Stimulated activated CD4-positive, alpha-beta T cell treated with anti-CD3 and anti-CD28 coated beads, Interleukin-12 subunit alpha, Interleukin-12 subunit beta, amount 100 ng/mL, for 24 hours (primary cell): ENCODE data around the gene PPP1CC.
"Not testable (repeated sequence)": the region's sequence is repeated elsewhere in the genome, so short reads cannot be mapped to it uniquely, and the experiment has no call there.

Experiments used
- DNase-seq, 2 experiments: peaks; one replicate each; pipeline ENCODE4 v3.0.0-alpha.2; 2020; ENCODE audit warnings: low read depth in 2 of 2

PPP1CC gene

DNA sequence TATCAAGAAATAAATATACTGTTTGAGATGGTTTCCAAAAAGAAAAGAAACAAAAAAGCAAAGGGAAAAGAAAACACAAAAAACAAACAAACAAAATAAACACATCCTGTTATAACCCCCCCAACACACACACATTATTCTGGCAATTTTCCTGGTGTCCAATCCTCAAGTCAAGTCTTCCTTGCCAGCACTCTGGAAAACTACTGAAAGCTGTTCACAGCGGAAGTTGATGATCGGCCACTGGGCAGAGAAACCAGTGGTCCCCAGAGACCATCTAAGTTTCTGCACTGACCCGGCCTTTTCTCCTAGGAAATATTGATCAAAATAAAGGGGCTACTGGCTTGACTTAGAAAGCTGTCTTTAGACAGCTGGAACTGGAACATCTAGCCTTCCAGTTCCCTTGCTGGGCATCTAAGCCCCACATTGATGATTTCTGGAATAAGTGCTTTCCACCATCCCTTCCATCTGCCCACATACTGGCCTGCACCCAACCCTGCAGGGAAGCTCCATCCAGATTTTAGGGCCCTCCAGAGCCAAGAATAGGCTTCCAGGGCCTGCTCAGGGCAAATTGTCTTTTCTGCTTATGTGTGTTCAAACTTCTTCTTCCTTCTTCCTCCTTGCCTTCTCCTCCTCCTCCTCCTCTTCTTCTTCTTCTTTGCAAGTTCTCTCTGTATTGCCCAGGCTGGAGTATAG, 11.6 kb upstream of the PPP1CC start:
- DNase-seq = no peak

DNA sequence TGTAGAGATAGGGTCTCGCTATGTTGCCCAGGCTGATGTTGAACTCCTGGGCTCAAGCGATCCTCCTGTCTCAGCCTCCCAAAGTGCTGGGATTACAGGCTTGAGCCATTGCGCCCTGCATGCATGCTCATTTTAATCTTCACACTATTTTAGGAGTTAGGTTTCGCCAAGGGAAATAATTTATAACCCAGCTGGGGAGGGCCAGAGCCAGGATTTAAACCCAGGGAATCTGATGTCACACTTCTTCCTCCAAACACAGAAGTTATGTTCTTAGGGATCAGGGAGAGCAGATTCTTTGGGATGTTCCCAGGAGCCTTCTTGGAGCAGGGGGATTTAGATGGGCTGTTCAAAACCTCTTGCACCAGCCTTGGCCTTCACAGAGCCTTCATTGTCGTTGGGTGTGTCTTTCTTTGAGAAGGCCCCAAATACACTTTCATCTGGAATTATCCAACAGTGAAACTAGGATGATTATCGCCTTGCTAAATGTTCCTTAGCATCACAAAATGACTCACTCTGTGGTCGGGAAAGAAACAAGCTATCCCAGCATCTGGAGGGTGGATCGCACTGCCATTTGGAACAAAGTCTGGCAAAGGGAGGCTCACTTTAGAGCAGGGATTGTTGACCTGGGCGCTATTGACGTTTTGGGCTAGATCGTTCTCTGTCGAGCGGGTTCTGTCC, 8.2 kb upstream of the PPP1CC start:
- DNase-seq = no peak

DNA sequence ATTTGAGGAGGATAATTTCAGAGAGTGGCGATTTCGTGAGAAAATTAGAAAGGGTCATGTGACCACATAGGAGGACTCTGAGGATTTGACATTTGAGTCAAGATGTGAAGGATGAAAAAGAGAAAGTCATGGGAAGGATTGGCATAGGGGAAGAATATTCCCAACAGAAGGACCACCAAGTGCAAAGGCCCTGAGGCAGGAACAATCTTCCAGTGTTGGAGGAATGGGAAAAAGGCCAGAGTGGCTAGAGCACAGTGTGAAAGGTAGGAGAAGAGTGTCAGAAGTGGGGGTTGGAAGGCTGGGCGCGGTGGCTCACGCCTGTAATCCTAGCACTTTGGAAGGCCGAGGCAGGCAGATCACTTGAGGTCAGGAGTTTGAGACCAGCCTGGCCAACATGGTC, 3.9 kb upstream of the PPP1CC start:
- DNase-seq = no peak

DNA sequence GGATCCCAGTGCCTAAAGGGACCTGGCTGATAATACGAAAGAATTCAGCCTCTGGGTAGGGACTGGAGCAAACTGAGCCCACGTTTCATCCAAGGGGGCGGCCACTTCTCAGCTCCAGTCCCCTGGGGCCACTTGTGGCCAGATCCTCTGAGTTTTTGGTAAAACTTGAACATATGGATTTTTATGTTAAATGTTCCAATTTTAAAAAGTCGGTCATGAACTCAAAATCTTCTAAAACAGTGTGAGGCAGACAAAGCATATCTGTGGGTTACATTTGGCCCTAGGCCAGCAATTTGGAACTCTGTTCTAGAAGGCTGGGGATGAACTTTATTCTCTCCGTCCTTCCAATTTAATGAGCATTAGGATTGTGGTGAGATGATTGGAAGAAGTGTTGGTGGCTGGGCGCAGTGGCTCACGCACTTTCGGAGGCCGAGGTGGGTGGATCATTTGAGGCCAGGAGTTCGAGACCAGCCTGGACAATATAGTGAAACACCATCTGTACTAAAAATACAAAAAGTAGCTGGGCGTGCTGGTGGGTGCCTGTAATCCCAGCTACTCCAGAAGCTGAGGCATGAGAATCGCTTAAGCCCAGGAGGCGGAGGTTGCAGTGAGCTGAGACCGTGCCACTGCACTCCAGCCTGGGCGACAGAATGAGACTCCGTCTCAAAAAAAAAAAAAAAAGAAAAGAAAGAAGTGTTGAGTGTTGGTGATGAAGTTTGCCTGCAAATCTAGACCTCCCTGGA, 3.0 kb upstream of the PPP1CC start:
- DNase-seq = no peak

DNA sequence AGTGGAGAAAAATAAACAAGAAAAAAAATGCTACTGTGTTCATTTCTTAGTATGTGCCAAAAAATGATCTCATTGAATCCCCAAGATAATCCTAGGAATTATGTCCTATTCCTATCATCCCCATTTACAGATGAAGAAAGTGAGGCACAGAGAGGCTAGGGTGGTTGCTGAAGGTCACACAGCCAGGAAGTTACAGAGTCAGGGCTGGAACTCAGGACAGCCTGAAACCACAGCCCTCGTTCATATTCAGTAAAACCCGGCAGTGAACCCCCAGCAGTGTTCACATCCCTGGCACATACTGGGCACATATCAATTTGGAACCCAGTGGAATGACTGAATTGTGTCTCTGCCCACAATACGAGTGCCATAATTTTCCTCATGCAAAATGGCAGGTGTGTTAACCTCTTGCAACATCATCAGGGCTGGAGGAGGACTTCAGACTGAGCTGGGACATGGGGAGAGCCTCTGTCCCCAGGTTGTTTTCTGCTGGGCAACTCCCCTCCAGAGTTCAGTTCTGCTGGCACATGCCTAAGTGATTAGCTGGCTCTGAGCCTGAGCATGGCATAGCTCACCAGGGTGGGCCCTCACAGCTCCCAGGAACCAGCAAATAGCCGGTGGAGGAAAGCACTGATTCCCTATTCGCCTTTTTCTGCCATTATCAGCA, 2.0 kb upstream of the PPP1CC start:
- DNase-seq = no peak

DNA sequence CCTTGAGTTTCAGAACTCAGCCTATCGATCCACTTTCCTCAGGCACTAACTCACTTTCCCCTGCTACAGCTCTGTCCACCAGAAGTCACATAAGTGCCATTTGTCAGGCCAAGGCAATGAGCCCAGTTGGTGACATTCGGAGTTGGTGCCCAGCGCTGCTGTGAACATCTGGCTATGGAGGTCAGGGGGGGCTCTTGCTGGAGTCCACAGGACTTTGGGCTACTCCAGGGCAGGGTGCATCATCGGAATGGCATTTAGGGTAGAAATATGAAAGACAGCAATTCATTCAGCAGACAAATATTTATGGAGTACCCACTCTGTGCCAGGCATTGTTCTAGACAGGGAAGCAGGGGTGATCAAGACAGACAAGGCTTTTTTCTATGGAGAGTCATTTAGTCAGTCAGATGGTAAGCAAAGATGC, 1.5 kb upstream of the PPP1CC start:
- DNase-seq = no peak

DNA sequence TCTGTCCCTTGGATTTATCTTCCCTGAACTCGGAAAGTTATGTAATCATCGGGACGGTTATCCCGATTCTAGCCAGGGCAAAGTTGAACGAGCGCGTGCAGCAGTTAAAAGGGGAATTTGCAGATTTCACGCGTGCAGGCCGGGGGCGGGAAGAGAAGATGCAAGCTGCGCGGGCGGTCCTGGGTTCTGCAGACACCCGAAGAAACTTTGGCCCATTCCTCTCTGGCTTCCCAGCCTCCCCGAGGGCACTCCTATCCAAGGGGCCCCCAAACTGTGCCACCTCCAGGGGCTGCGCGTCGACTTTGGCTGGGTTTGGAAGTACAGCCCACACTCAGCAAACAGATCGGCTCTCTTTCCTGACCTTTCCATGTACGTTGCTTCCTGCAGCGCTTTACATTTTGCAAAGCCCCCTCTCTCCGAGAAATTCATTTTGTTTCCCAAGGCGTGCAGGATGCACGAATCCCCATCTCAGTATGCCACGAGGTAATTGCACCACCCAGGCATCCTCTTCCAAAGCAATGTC, 941 bp upstream of the PPP1CC start:
- no peak for DNase-seq

DNA sequence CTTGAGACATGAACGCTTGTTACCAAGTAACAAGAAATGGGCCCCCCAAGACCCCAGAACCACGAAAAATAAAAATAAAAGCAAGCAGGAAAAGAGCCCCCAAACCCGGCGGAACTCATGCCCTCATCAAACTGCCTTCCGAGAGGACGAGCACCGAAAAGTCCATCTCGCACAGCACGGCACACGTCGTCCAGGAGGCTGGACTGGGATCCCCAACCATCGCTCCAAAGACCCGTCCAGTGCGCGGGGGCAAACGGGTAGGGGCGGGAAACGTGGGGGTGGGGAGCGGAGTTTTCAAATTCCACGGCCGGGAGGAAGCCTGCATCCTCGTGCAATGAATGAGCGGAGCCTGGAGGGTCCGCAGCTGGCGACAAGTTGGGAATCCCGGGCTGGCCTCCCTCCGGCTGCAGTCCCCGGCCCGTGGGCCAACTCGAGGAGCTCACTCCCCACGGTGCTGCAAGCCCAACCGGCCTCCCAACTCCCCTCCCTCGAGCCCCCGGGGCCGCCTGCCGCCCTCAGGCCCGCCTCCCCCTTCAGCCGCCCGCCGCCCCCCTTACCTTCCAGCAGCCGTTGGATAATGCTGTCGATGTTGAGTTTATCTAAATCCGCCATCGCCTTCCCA, 484 bp downstream of the PPP1CC start:
- no peak for DNase-seq

DNA sequence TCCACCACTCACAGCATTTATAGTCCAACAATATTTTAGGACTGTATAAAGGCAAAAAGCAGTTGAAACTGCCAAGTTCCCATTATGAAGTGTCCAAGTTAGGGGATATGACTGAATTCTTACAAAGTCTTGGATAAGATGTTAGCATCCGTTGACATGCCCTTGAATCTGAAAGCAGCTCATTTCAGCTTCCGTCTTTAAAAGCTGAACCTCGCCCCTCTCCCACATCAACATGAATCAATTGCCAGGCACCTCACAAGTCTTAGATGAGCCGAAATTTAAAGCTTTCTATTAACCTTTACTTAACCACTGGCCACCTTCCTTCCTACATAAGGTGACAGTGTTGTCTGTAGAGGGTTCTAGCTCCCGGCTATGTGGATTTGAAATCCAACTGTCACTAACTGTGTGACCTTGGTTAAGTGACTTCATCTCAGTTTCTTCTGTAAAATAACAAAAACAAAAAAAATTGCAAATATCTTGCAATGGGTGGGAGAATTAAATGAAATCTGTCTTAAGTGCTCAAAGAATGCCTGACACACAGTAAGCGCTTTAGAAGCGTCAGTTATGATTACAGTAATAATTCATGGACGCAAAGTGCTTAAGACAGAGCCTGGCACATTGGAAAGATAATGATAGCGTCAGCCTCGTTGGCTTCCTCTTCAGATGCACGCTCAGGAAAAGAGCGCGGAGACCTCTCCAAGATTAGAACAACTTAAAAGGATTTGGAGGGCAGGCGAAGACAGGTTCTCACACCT, 1.2 kb downstream of the PPP1CC start:
- DNase-seq = no peak

DNA sequence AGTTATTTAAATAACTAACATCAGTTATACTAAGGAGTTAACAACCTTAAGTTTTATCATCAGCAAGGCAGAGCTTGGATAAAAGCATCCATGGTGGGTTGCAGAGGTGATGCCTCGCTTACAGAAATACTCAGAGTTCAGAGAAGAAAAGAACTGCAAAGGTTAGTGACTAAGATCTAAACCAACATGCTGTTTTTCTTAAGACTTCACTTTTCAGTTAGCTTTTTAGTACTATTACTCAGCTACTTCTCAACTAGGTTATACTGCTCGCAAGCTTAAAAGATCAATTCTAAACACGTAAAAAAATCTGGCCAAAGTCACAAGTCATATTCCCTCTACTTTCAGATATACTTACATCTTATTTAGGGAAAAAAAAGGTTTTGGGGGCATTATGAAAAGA, 2.8 kb downstream of the PPP1CC start:
- no peak for DNase-seq

DNA sequence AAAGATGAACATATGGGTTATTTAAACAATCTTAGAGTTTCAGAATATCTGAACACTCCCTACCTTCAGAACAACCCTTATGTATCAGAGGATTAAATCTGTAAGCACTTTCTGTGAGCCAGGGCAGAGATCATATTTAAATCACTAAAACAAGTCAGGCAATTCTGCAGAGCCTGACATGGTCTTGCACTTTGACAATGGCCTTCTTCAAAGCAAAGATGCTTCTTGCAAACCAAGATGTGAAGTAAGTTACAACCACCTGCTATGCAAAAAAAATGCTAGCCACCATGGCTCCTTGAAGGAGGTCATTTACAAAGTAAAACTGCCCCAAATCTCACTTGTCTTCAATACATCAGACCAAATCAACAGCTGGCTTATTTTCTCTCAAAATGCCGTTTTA, 3.2 kb downstream of the PPP1CC start:
- no peak for DNase-seq

DNA sequence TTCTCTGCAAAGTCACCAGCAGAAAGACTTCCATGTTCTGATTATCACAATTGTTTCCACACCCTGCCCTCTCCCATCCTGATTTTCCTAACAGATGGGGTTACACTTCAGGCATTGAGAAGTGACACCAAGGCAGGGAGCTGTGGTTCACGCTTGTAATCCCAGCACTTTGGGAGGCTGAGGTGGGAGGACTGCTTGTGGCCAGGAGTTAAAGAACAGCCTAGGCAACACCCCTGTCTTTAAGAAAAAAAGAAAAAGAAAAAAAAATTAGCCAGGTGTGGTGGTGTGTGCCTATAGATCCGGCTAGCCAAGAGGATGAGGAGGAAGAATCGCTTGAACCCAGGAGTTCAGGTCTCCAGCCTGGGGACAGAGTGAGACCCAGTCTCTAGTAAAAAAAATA, 5.2 kb downstream of the PPP1CC start:
- no peak for DNase-seq

DNA sequence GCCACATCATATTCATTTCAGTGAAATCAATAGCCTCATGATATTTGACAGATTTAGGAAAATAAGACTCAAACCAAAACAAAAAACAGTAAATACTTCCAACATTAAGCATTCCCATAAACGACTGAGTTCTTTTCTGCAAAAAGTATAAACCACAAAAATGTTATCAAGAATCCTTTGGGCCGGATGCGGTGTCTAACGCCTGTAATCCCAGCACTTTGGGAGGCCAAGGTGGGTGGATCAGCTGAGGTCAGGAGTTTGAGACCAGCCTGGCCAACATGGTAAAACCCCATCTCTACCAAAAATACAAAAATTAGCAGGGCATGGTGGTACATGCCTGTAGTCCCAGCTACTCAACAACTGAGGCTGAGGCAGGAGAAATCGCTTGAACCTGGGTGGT, 5.7 kb downstream of the PPP1CC start:
- not testable (repeated sequence) for DNase-seq

DNA sequence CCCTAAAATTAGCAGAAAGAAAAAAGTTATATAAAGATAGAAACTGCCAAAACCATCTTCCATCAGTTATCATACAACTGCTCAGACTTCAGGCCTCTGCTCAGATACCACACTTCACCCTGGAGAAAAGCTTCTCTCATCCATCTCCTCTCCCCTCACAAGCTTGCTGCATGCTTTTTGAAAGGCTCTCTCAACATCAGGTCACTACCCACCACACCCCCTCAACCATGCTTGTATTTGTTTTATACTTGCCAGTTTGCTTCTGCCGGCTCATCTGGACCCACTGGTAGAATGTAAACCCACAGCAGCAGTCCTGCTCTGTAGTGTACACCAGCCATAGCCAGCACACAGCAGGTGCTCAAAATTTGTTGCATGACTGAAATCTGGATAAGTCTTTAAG, 8.8 kb downstream of the PPP1CC start:
- DNase-seq = no peak

DNA sequence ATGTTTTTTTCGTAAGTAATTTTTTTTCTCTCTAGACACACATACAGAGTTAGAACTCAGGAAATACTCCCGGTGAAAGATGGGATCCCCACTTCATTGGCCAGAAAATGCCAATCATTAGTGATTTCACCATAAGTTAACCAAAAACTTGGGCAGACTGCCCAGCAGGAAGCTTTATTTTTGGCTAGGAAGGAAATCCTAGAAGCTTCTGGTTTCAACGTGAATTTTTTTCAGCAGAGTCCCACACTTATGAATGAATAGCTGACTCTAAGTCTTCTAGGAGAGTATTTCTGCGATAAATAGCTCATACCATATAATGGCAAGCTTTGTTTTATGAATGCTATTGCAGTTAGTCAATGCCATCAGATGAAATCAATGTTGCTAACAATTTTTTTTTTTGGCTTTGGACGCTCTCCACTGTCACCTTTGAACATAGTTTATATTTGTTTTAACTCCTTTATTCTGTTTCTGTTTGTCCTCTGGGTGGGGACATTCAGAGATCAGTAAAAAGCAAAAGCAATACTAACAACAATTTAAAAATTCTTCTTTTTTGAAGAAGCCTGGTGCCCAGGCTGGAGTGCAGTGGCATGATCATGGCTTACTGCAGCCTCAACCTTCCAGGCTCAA, 9.5 kb downstream of the PPP1CC start:
- no peak for DNase-seq

DNA sequence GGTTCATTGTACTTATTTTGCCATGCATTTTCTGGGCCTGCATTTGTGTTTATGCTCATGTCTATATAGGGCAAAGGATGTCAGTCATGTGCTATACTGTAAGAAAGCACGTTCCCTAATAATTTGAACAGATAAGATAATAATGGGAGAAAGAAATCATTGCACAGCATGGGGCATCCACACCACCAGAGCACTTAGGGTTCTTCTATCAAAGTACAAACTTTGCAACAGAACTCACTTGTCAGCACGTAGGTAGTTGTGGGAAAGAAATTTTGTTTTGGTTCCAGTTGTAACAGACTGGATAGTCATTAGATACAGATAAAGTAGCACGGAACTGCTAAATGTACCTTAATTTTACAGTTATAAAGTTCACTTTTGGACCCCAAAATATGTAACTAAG, 10.1 kb downstream of the PPP1CC start:
- DNase-seq = no peak

DNA sequence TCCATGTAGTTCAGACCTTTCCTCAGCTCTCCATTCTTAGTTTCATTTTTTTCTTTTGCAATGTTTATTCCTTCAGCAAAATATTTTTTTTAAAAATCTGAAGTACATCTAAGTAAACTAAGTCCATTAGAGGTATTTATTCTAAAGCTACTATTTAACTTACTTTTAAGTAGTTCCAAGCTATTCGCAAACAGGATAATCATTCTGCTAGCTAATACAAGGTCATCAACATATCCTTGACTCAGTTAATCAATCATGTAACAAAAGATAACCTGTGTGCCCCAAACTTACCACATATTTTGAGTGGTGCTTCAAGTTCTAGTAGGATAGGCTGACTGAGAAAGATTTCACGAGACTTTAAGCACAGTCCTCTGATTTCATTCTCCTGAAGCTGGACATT, 11.2 kb downstream of the PPP1CC start:
- DNase-seq = no peak

DNA sequence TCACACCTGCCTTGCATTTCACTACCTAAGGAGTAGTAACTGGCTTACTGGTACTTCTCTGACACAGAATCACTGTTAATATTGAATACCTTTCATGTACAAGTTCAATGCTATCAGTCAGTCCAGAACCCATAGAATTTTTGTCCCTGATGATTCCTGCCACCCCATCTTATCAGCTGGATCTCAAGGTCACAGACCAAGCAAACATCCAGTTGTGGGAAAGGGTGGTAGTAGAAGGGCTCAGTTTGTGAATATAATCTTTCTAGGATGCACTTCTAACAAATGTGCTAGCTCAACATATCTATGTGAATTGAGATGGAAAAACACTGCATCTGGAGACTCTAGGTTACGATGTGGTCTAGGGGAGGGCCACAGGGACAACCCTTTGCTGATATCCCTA, 14.1 kb downstream of the PPP1CC start:
- DNase-seq = no peak

DNA sequence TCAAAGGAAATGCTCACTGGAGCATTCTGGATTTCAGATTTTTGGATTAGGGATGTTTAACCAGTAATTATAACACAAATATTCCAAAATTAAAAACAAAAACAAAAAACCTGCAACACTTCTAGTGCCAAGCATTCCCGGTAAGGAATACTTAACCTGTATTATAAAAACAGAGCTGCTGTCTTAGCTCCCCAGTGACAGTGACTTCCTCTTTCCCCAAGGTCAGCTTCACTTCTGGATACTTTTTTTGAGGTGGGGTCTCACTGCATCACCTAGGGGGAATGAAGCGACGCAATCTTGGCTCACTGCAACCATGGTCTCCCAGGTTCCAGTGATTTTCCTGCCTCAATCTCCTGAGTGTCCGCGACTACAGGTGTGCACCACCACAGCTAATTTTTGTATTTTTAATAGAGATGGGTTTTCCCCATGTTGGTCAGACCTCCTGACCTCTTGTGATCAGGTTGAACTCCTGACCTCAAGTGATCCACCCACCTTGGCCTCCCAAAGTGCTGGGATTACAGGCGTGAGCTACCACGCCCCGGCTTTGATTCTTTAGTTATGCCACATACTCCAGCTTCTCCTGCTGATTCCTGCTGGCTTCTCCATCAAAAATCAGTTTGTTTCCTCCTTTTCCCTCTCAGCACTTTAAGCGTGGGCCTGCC, 15.9 kb downstream of the PPP1CC start:
- no peak for DNase-seq

DNA sequence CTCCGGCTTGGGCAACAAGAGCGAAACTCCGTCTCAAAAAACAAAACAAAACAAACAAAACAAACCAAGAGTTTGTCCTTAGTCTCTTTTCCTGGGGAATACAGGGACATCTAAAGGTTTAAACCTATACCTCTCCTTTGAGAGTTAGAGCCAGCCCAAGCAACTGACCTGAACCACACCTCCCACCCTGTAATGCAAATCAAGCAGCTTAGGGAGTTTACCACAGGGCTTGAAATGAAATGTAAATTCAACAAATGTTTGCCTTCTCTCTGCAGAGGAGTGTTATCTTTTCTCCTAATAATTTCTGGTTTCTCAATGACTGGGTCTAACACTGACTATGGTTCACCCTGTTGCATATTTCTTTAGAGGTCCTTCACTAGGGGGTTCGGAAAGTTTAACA, 16.7 kb downstream of the PPP1CC start:
- DNase-seq = no peak
